Activated T-cell treated with anti-CD3 and anti-CD28 coated beads for 24 hours (primary cell): Measurements from ENCODE around the gene RETREG3.
"Not testable (repeated sequence)": the region's sequence is repeated elsewhere in the genome, so short reads cannot be mapped to it uniquely, and the experiment has no call there.

Experiments
- DNase-seq: peaks from one replicate; pipeline ENCODE4 v3.0.0-alpha.2; 2020; ENCODE audit warnings: low read depth

Gene RETREG3, protein sequence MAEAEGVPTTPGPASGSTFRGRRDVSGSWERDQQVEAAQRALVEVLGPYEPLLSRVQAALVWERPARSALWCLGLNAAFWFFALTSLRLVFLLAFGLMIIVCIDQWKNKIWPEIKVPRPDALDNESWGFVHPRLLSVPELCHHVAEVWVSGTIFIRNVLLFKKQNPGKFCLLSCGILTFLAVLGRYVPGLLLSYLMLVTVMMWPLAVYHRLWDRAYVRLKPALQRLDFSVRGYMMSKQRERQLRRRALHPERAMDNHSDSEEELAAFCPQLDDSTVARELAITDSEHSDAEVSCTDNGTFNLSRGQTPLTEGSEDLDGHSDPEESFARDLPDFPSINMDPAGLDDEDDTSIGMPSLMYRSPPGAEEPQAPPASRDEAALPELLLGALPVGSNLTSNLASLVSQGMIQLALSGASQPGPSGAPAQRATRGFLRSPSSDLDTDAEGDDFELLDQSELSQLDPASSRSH

DNA sequence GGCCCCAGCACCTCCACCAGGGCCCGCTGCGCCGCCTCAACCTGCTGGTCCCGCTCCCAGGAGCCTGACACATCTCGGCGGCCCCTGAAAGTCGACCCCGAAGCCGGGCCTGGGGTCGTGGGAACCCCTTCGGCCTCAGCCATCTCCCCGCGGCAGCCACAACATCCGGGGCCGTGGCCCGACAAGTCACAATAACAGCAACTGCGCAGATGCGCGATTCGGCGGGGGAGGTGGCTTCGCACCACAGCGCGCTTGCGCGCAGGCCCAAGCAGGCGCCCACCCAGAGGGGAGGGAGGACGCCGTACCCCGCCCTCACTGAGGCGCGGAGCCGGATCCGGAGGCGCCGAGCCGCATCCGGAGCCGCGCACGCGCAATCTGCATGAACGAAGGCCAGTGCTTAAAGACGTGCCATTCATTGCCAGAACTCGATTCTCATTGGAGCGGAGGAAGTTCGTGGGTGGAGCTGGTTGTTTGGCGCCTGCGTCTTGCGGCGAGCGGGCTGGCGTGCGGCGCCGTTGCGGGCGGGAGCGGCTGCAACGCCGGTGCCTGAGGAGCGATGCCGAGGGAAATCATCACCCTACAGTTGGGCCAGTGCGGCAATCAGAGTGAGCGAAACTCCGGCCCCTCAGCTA lies at the start of gene RETREG3, which contains the start of gene TUBG1:
RETREG3 (minus strand) TSS at position 193 of the 632 bp plus-strand sequence; CDS start at position 143, 50 bp downstream.
TUBG1 (plus strand) TSS at position 502 of the 632 bp plus-strand sequence; CDS start at position 557, 55 bp downstream.
- DNase-seq, result peak; percentile 98

DNA sequence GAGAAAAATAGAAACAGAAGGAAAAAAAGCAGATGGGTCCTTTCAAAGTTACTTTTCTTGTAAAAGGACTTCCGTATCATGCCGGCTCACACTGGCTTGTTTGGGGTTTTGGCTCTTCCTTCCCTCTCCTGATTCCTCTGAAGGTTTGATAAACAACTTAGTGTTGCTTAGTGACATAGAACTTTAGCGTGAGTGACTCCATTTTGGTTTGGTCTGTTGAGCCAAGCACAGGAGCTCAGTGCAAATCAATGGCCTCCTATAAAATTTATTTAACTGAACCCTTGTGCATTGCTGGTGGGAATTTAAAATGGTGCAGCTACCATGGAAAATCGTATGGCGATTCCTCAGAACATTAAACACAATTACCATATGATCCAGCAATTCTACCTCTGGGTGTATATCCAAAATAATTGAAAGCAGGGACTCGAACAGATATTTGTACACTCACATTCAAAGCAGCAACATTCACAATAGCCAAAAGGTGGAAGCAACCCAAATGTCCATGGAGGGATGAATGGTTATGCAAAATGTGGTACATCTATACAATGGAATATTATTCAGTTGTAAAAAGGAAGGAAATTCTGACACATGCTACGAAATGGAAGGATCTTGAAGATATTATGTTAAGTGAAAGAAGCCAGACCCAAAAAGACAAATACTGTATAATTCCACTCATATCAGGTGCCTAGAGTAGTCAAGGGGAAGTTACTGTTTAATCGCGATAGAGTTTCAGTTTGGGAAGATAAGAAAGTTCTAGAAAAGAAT lies 48.8 kb upstream of the RETREG3 start:
- no peak for DNase-seq

DNA sequence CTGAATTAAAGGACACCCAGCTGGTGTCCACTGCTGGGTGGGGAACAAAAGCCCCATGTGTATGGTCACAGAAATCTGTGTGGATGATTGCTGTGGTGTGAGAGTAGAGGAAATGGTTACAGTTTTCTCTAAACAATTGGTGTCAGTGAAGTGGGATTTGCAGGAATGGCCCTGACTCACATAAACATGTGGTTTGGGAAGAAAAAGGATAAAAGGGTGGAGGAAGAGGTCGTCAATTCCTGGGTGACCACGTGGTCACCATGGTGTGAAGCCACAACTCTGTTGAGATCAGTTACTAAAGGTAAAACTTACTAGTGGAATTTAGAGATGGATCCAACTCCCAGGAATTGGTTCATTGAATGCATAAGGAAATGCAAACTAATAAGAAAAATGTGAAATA lies 46.4 kb upstream of the RETREG3 start:
- no peak for DNase-seq

DNA sequence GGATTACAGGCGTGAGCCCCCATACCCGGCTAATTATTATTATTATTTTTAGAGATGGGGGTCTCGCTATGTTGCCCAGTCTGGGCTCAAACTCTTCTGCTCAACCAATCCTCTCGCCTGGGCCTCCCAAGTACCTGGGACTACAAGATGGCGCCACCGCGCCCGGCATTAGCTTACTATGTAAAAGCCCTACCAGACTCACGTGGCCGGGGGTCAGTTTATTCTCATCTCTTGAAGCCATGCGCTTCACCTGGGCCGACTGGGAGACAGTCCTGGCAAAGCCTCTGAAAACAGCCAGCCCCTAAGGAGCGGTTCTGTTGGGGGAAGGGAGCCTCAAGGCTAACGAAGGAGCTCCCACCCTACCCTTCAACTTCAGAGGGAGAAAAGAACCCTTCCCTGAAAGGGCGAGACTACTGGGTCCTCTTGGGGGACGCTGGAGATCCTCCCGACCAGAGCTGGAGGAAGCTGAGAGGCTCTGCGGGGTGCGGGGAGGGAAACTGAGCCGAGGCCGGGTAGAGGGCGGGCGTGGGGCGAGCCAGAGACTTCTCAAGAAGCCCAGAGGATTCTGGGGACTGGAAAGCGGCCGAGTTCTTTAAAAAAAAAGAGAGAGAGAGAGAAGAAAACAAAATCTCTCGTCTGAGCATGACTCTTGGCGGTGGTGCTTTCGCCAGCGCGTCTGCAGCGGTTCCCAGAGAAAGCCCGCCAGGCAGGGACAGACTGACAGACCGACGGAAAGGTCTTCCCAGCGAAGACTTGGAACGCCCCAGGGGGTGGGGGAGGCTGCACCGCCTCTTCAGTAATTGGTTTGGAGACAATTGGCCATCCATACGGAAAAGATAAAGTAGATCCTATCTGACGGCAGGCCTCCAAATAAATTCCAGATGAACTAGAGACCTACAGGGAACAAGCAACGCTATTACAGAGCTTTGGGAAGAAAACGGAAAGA lies 44.3 kb upstream of the RETREG3 start:
- DNase-seq, result no peak

DNA sequence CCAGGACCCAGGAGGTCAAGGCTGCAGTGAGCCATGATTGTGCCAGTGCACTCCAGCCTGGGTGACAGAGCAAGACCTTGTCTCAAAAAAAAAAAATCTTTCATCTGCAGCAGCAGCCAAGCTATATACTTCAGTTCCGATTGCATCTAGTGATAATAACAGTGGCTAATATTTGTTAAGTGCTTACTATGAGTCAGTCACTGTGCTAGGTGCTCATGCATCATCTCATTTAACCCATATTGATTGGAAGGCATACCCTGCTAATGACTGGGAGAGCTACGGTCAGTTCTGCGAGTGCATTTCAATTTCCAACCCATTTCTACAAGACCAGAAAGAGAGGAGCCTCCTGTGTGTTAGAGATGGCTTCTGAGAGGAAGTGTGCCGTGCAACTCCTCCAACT lies 42.2 kb upstream of the RETREG3 start:
- DNase-seq, result no peak

DNA sequence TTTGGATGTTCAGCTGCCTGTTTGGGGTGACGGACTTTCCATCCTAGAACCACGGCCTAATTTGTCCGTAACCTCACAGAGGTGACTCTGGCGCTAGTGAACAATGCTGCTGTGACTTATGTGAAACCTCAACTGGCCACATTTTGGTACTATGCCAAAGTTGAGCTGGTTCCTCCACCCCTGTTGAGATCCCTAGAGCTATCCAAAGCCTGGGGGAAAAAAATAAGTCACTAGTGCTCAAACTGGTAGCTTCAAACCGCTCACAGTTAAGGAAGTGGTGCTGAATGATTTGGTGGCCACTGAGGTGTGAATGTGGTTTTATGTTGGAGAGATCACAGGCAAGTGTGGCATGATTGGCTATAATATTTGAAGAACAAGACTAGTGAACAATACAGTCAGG lies 38.6 kb upstream of the RETREG3 start:
- DNase-seq, result no peak

DNA sequence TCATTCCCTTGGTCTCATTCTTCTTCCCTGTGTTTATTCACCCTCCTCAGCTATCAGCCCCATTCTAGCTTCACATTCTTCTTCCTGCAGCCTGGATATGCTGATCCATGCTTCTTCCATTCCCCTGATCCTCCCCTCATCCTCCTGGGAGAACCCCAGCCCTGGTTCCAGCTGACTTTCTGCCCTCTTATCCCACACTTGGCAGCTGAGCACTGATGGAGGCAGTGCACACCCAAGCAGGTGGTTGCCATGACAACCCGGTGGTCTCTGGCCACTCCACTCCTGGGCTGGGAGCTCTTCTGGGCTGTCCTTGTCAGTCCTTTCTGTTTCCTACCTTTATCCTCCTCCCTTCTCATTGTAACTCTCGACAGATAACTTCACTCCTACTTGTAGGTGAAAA lies 33.2 kb upstream of the RETREG3 start:
- DNase-seq, result no peak

DNA sequence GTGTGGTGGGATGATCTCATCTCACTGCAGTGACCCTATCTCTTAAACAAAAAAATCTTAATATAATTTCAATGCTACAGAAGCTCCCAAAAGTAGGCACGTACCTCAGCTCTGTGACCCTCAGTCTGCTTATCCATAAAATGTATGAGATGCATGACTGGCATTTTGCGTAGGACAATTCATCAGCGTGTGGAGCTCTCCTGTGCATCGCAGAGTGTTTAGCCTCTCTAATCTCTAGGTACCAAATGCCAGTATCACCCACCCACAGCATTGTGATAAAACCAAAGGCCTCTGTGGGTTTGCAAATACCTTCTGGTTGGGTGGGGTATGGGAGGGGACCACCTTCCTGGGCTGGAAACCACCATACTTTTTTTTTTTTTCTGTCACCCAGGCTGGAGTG lies 30.9 kb upstream of the RETREG3 start:
- DNase-seq, result no peak

DNA sequence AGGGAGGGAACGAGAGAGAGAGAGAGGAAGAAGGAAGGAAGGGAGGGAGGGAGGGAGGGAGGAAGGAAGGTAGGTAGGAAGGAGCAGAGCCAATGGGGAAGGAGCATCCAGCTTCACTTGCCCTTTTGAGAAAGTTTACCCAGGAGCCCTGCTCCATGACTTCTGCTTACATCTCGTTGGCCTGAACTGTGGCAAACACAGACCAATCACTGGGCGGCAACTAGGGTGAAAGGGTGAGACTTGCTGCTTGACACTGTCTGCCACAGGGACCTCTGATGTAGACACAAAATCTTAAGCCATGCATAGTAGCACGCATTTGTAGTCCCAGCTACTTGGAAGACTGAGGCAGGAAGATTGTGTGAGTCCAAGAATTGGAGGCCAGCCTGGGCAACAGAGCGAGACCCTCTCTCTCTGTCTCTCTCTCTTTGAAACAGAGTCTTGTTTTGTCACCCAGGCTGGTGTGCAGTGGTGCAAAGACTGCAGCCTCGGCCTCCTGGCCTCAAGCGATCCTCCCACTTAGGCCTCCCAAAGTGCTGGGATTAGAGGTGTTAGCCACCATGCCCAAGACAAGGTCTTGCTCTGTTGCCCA lies 30.4 kb upstream of the RETREG3 start:
- no peak for DNase-seq

DNA sequence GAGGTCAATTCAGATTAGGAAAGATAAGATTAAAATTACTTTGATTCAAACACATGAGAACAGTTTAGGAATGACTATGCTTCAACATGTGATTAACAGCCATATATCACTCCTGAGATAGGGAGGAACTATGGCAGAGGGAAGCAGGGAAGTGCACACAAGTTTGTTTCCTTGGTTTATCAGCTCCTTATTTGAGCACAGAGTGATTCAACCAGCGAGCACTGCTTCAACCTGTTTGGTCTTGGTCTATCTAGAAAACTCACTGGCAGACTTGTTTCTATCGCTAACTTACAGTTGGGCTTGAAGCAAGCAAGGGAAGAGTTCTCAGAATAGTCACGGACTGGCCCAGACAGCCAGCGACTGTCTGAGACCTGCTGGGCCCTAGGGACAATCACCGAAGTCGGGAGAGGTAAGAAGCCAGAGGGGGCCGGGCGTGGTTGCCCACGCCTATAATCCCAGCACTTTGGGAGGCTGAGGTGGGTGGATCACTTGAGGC lies 23.8 kb upstream of the RETREG3 start:
- DNase-seq, result no peak

DNA sequence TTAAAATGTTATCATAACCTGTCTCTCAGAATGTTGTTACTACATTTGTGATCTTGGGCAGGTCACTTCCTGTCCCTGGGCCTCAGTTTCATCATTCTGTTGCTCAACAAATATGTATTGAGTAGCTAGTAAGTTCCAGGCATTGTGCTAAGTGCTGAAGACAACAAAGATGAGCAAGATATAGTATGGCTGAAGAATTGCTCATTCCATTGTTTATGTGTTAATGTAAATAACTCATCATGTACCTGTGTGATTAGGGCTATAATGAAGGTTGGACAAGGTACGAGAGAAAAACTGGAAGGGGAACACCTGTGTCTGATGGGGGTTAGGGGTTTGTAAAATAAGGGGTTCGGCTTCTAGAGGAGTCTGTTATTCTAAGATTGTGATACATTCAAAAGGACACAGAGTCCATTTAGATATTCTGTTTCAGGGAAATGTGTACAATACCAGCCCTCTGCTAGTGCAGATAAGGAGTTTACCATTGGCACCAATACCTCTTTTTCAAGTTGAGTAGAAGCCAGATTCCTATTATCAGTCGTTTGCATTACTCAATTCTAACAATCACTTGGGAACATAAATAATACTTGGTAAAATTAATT lies 20.3 kb upstream of the RETREG3 start:
- no peak for DNase-seq

DNA sequence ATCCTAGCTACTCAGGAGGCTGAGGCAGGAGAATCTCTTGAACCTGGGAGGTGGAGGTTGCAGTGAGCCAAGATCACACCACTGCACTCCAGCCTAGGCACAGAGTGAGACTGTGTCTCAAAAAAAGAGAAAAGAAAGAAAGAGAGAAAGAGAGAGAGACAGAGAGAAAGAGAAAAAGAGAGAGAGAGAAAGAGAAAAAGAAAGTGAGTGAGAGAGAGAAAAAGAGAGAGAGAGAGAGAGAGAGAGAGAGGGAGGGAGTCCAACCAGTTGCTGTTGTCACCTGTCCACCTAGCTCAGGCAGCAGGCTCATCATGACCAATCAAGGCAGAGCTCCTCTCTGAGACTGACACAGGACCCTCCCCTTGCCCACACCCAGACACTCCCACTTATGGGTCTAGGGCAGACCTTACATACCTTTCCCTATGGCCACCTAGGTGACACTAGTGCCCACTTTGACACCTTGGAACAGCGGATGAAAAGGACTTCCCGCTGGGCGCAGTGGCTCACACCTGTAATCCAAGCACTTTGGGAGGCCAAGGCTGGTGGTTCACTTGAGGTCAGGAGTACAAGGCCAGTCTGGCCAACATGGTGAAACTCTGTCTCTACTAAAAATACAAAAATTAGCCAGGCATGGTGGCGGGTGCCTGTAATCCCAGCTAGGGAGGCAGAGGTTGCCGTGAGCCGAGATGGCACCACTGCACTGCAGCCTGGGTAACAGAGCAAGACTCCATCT lies 18.0 kb upstream of the RETREG3 start:
- DNase-seq, result not testable (repeated sequence)

DNA sequence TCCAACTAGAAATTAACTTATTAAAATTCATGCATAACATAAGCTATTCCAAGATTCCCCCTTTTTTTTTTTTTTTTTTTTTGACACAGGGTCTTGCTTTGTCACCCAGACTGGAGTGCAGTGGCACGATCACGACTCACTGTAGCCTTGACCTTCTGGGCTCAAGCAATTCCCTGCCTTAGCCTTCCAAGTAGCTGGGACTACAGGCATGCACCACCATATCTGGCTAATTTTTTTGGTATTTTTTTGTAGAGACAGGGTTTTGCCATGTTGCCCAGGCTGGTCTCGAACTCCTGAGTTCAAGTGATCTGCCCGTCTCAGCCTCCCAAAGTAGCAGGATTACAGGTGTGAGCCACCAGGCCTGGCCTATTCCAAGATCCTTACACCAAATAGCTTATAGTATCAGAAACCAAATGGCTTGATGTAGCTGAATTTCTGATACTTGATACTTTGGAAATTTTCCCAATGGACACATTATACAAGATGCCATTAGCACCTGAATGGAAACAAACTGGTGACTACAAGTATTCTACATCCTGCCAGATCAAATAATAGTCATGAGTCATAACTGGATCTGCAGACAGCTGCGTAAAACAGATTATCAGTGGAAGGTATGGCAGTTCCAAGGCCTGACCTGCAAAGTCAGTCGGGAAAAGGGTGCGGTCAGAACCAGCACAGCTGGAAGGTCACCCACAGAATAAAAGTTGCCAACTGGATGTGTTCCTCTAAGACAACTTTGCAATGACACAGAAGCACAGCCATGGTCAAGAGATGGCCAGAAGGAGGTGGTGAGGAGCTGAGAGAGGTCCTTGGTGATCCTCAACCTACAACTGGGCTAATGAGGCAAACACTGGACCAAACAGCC lies 14.8 kb upstream of the RETREG3 start:
- no peak for DNase-seq

DNA sequence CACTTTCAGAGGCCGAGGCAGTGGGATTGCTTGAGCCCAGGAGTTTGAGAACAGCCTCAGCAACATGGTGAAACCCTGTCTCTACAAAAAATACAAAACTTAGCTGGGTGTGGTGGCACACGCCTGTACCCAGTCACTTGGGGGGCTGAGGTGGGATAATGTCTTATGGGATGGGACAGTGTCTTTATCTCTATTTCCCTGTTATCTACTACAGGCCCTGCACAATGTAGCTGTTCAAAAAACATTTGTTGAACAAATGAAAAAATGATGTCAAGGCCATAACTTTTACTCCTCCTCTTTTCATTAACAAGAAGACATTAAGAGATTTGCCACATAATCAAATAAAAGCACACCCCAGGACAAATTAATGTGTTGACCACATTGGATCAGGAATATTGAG lies 14.1 kb upstream of the RETREG3 start:
- DNase-seq, result no peak

DNA sequence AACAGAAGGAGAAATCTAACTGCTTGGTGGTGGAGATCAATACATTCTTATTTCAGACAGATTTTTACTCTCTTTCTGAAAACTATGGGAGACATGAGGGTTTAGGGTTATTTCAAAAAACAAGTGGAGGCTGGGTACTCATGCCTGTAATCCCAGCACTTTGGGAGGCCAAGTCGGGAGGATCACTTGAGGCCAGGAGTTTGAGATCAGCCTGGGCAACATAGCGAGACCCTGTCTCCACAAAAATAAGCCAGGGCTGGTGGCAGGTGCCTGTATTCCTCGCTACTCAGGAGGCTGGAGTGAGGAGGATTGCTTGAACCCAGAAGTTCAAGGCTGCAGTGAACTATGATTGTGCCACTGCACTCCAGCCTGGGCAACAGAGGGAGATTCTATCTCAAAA lies 12.8 kb upstream of the RETREG3 start:
- DNase-seq, result not testable (repeated sequence)

DNA sequence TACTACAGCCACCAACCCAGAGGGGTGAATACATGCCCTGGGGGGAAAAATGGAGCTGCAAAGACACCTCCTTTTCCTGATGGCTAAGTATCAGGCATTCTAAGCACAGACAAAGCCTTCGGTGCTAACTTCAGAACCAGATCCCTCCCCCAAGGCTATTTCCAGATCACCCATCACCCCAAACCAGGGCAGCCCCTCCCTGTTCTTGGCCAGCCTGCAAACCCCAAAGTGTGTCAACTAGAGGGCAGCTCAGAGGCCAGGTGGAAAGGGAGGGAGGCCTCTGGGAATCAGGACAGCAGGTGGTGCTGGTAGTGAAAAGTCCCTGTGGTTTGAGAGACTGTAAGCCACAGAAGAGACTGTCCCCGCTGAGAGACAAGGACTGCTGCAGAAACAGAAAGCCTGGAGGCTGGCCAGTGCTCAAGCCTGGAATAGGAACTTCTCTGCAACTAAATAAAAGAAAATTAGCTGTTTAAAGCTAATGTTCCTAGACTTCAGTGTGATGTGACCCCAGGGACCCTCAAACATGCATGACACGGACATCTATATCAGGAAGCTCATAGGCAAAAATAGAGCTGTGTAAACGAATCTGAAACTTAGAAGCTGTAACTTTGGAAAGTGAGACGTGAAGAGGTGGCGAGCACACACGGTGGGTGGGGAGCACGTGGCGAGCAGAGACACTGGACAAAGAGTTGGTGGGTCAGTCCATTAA lies 9.4 kb upstream of the RETREG3 start:
- DNase-seq, result no peak

DNA sequence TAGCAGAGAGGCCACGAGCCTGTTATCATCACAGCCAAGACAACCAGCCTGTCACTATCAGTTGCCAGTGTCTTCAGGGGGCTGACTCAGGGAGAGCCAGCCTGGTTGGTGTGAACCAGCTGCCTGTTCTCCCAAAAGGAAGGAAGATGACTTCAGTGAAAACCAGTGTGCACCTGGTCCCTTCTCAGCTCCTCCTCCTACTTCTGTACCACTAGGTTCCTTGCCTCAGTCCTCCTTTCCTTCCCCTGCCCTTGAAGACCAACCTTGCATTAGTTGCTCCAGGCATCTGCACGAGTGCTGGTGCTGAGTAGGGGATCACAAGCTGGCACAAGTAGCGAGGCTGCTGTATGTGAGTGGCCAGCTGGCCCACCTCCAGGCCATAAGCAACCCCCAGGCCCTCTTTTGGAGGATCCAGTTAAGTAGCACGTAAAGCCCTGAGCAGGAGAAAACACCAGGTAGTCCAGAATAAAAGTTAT lies 8.8 kb upstream of the RETREG3 start:
- no peak for DNase-seq

DNA sequence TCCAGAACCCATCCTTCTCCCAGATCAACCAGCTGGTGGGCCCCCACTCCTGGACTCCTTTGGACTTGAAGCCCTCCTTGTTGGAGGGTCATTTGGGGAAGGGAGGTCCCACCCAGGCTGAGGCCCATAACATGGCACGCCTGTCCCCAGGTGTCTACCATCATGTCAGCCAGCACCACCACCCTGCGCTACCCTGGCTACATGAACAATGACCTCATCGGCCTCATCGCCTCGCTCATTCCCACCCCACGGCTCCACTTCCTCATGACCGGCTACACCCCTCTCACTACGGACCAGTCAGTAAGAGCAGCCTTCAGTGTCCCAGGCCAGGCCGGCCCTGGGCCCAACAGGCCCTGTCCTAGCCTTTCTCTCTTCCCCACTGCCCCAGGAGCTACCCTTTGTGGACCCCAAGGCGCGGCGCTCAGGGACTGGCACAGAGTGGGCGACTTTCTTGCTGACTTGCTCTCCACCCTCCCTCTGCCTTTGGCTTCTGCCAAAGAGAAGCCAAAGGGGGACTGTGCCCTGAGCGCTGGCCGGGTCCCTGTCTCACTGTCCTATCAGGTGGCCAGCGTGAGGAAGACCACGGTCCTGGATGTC lies 4.6 kb upstream of the RETREG3 start:
- no peak for DNase-seq
